ENCODE results near the gene SF3B3. TPM values are rescaled to one million over a fixed set of nuclear protein-coding genes. Genes with fewer than 3 reads are reported as not detected.
"Not testable (repeated sequence)": the region's sequence is repeated elsewhere in the genome, so short reads cannot be mapped to it uniquely, and the experiment has no call there.

SF3B3 gene
- total RNA-seq, 4 donors from 2014 or later: 103 to 132 (median 119) TPM

GRCh38 chr16:70614208-70614951 lies 90.8 kb downstream of the SF3B3 start:
- 73 to 74% methylated on average over 5 of the region's 5 CpGs for WGBS, 2 donors
- no peak for DNase-seq (ENCODE audit: low spot score in 2 of 2)

GRCh38 chr16:70615945-70616344 lies 92.3 kb downstream of the SF3B3 start:
- Histone ChIP-seq H3K36me3 (peaks cover 0 to 12% (median 0%) of the 10 kb centered on the region in 3 donors), H3K27me3 (no peaks in the 10 kb centered on the region), H3K27ac (peak overlapping the region in 1 of 4 donors; percentile 4), H3K4me3 (no peak overlapping the region), H3K9me3 (no peaks in the 10 kb centered on the region), H3K4me1 (peaks cover 0 to 30% (median 0%) of the 10 kb centered on the region in 4 donors)
- no peak for DNase-seq (ENCODE audit: low spot score in 2 of 2)
- no peak for TF ChIP-seq EP300 (IDR thresholded peaks at IDR 0.05)
- WGBS, 2 donors: 92 to 93% methylated on average over 5 of the region's 5 CpGs

More at GRCh38 chr16:70614208-70614951, 90.8 kb downstream of the SF3B3 start:
- no peaks in the 10 kb centered on the region for H3K27me3 ChIP-seq
- no peaks in the 10 kb centered on the region for H3K9me3 ChIP-seq
- TF ChIP-seq POLR2A (IDR thresholded peaks at IDR 0.05): no peak
- TF ChIP-seq EP300 (IDR thresholded peaks at IDR 0.05): no peak
- TF ChIP-seq CTCF (IDR thresholded peaks at IDR 0.05): no peak
- peaks cover 0 to 12% (median 0%) of the 10 kb centered on the region in 3 donors for H3K36me3 ChIP-seq
- peaks cover 0 to 45% (median 10%) of the 10 kb centered on the region in 4 donors for H3K4me1 ChIP-seq
- H3K4me3 ChIP-seq: no peak overlapping the region
- peak overlapping the region in 1 of 4 donors; percentile 29 for H3K27ac ChIP-seq

- WGBS, 2 donors: 53 to 54% methylated on average over 3 of the region's 3 CpGs
- not testable (repeated sequence) for H3K4me3 ChIP-seq
These were observed 98.2 kb downstream of the SF3B3 start for GRCh38 chr16:70621864-70622263.

More at GRCh38 chr16:70621864-70622263, 98.2 kb downstream of the SF3B3 start:
- not testable (repeated sequence) for H3K27me3 ChIP-seq; DNase-seq (ENCODE audit: low spot score in 2 of 2); H3K36me3 ChIP-seq; H3K9me3 ChIP-seq
- peak overlapping the region in 2 of 4 donors; percentile 47 to 72 for H3K27ac ChIP-seq
- peaks cover 0 to 18% (median 0%) of the 10 kb centered on the region in 4 donors for H3K4me1 ChIP-seq

Small RNA genes lying within 50 kb of the gene (small RNA-seq; reads per million reads assigned to genes)
- gene SNORD111 (521 reads per million, percentile 98 among the genes with 10 or more reads in this experiment), gene SNORD111B (243 reads per million, percentile 97 among the genes with 10 or more reads in this experiment)

Other genes with a start within 250 kb of the SF3B3 start
- 100 to 1,000 TPM in 1 of 4 donors, 10 to 100 TPM in 3; 69.8 to 129 (median 88.9) TPM for gene AARS1, start 234.3 kb upstream of the SF3B3 start, total RNA-seq
- gene DDX19B, start 224.6 kb upstream of the SF3B3 start, total RNA-seq: 10 to 100 TPM; 27.8 to 57.6 (median 30.4) TPM
- gene DDX19A, start 176.9 kb upstream of the SF3B3 start, total RNA-seq: 10 to 100 TPM; 39.3 to 47.1 (median 45.2) TPM
- 10 to 100 TPM; 18.6 to 32.4 (median 23.6) TPM for gene ST3GAL2, start 84.7 kb upstream of the SF3B3 start, total RNA-seq
- gene FCSK, start 69.2 kb upstream of the SF3B3 start, total RNA-seq: 10 to 100 TPM; 21.3 to 53.1 (median 37.9) TPM
- 100 to 1,000 TPM in 1 of 4 donors, 10 to 100 TPM in 3; 41.1 to 109 (median 47.1) TPM for gene COG4, start 262 bp upstream of the SF3B3 start, total RNA-seq
- gene IL34, start 122.7 kb downstream of the SF3B3 start, total RNA-seq: 10 to 100 TPM; 49.6 to 89.4 (median 60.9) TPM
- 10 to 100 TPM; 24.1 to 40.6 (median 35.4) TPM for gene MTSS2, start 162.2 kb downstream of the SF3B3 start, total RNA-seq